HEK293 (cell line): ENCODE results near the gene VDR.

ENCODE experiments used
- BCL11A ChIP-seq: fragments of 450-650 bp; formaldehyde crosslinking; IDR thresholded peaks from 2 replicates; pipeline ENCODE4 v1.5.1; 2016; ENCODE audit warnings: low read depth, missing biosample characterization, missing genetic modification characterization
- FEZF1 ChIP-seq: fragments of 450-650 bp; formaldehyde crosslinking; IDR thresholded peaks from 2 replicates; pipeline ENCODE4 v1.5.1; 2016; ENCODE audit warnings: missing biosample characterization, missing genetic modification characterization
- GLI4 ChIP-seq: fragments of 450-650 bp; formaldehyde crosslinking; IDR thresholded peaks from 2 replicates; pipeline ENCODE4 v1.5.1; 2016; ENCODE audit warnings: missing biosample characterization, missing genetic modification characterization
- HOXD13 ChIP-seq: sonication (generic); formaldehyde crosslinking; IDR thresholded peaks from 2 replicates; pipeline ENCODE4 v1.8.0; 2022; ENCODE audit warnings: missing genetic modification reagents, borderline replicate concordance
- KLF10 ChIP-seq: fragments of 450-650 bp; IDR thresholded peaks from 2 replicates; pipeline ENCODE4 v1.5.1; 2018; ENCODE audit warnings: missing biosample characterization, mild to moderate bottlenecking, missing genetic modification characterization
- KLF7 ChIP-seq: fragments of 450-650 bp; formaldehyde crosslinking; IDR thresholded peaks from 2 replicates; pipeline ENCODE4 v1.5.1; 2016; ENCODE audit warnings: missing biosample characterization, missing genetic modification characterization, borderline replicate concordance
- KLF9 ChIP-seq: fragments of 450-650 bp; formaldehyde crosslinking; IDR thresholded peaks from 2 replicates; pipeline ENCODE4 v1.5.1; 2016; ENCODE audit warnings: missing biosample characterization, missing genetic modification characterization, low read depth
- MEIS1 ChIP-seq: sonication (generic); formaldehyde crosslinking; IDR thresholded peaks from 2 replicates; pipeline ENCODE4 v1.8.1; 2022; ENCODE audit warnings: missing genetic modification reagents, mild to moderate bottlenecking, borderline replicate concordance
- PRDM4 ChIP-seq: fragments of 450-650 bp; formaldehyde crosslinking; IDR thresholded peaks from 2 replicates; pipeline ENCODE4 v1.5.1; 2017; ENCODE audit warnings: missing biosample characterization, missing genetic modification characterization
- SCRT2 ChIP-seq: fragments of 450-650 bp; formaldehyde crosslinking; IDR thresholded peaks from 2 replicates; pipeline ENCODE4 v1.5.1; 2016; ENCODE audit warnings: missing biosample characterization, missing genetic modification characterization
- SP7 ChIP-seq: fragments of 450-650 bp; formaldehyde crosslinking; IDR thresholded peaks from 2 replicates; pipeline ENCODE4 v1.5.1; 2016; ENCODE audit warnings: missing biosample characterization, missing genetic modification characterization
- ZBTB48 ChIP-seq: fragments of 450-650 bp; formaldehyde crosslinking; IDR thresholded peaks from 2 replicates; pipeline ENCODE4 v1.5.1; 2016; ENCODE audit warnings: missing biosample characterization, missing genetic modification characterization
- ZBTB7A ChIP-seq: fragments of 450-650 bp; formaldehyde crosslinking; IDR thresholded peaks from 2 replicates; pipeline ENCODE4 v1.5.1; 2016; ENCODE audit warnings: low read depth, missing biosample characterization, missing genetic modification characterization
- ZBTB8A ChIP-seq: fragments of 450-650 bp; formaldehyde crosslinking; IDR thresholded peaks from 2 replicates; pipeline ENCODE4 v1.5.1; 2016; ENCODE audit warnings: missing biosample characterization, missing genetic modification characterization
- ZNF132 ChIP-seq: fragments of 450-650 bp; formaldehyde crosslinking; IDR thresholded peaks from 2 replicates; pipeline ENCODE4 v1.5.1; 2017; ENCODE audit warnings: missing biosample characterization, missing genetic modification characterization, borderline replicate concordance
- ZNF133 ChIP-seq: fragments of 450-650 bp; formaldehyde crosslinking; IDR thresholded peaks from 2 replicates; pipeline ENCODE4 v1.5.1; 2016; ENCODE audit warnings: missing biosample characterization, missing genetic modification characterization
- ZNF174 ChIP-seq: fragments of 450-650 bp; formaldehyde crosslinking; IDR thresholded peaks from 2 replicates; pipeline ENCODE4 v1.5.0; 2017; ENCODE audit warnings: missing biosample characterization, mild to moderate bottlenecking, missing genetic modification characterization
- ZNF214 ChIP-seq: fragments of 450-650 bp; formaldehyde crosslinking; IDR thresholded peaks from 2 replicates; pipeline ENCODE4 v1.5.1; 2017; ENCODE audit warnings: missing biosample characterization, mild to moderate bottlenecking, missing genetic modification characterization, borderline replicate concordance
- ZNF221 ChIP-seq: fragments of 450-650 bp; formaldehyde crosslinking; IDR thresholded peaks from 2 replicates; pipeline ENCODE4 v1.5.1; 2017; ENCODE audit warnings: missing biosample characterization, missing genetic modification characterization, borderline replicate concordance
- ZNF26 ChIP-seq: fragments of 450-650 bp; formaldehyde crosslinking; IDR thresholded peaks from 2 replicates; pipeline ENCODE4 v1.5.1; 2016; ENCODE audit warnings: missing biosample characterization, missing genetic modification characterization
- ZNF280C ChIP-seq: fragments of 450-650 bp; formaldehyde crosslinking; IDR thresholded peaks from 2 replicates; pipeline ENCODE4 v1.5.1; 2016; ENCODE audit warnings: missing biosample characterization, missing genetic modification characterization
- ZNF302 ChIP-seq: fragments of 450-650 bp; formaldehyde crosslinking; IDR thresholded peaks from 2 replicates; pipeline ENCODE4 v1.5.1; 2016; ENCODE audit warnings: missing biosample characterization, missing genetic modification characterization, low read depth
- ZNF362 ChIP-seq: fragments of 450-650 bp; formaldehyde crosslinking; IDR thresholded peaks from 2 replicates; pipeline ENCODE4 v1.5.1; 2016; ENCODE audit warnings: missing biosample characterization, missing genetic modification characterization
- ZNF426 ChIP-seq: fragments of 450-650 bp; formaldehyde crosslinking; IDR thresholded peaks from 2 replicates; pipeline ENCODE4 v1.5.1; 2017; ENCODE audit warnings: missing biosample characterization, missing genetic modification characterization, mild to moderate bottlenecking, inconsistent platforms, moderate library complexity
- ZNF501 ChIP-seq: fragments of 450-650 bp; formaldehyde crosslinking; IDR thresholded peaks from 2 replicates; pipeline ENCODE4 v1.5.1; 2016; ENCODE audit warnings: missing biosample characterization, missing genetic modification characterization
- ZNF514 ChIP-seq: fragments of 450-650 bp; formaldehyde crosslinking; IDR thresholded peaks from 2 replicates; pipeline ENCODE4 v1.5.1; 2016; ENCODE audit warnings: missing biosample characterization, missing genetic modification characterization
- ZNF548 ChIP-seq: fragments of 450-650 bp; formaldehyde crosslinking; IDR thresholded peaks from 2 replicates; pipeline ENCODE4 v1.5.1; 2016; ENCODE audit warnings: missing biosample characterization, missing genetic modification characterization
- ZNF561 ChIP-seq: fragments of 450-650 bp; IDR thresholded peaks from 2 replicates; pipeline ENCODE4 v1.5.1; 2018; ENCODE audit warnings: missing biosample characterization, missing genetic modification characterization, borderline replicate concordance
- ZNF626 ChIP-seq: fragments of 450-650 bp; sonication (Bioruptor Pico); formaldehyde crosslinking; IDR thresholded peaks from 2 replicates; pipeline ENCODE4 v1.5.1; 2018; ENCODE audit warnings: missing biosample characterization, missing genetic modification characterization, inconsistent platforms
- ZNF664 ChIP-seq: fragments of 450-650 bp; formaldehyde crosslinking; IDR thresholded peaks from 2 replicates; pipeline ENCODE4 v1.5.1; 2016; ENCODE audit warnings: missing biosample characterization, missing genetic modification characterization
- ZNF747 ChIP-seq: fragments of 450-650 bp; formaldehyde crosslinking; IDR thresholded peaks from 2 replicates; pipeline ENCODE4 v1.5.1; 2016; ENCODE audit warnings: missing biosample characterization, missing genetic modification characterization
- ZNF837 ChIP-seq: fragments of 450-650 bp; formaldehyde crosslinking; IDR thresholded peaks from 2 replicates; pipeline ENCODE4 v1.5.1; 2016; ENCODE audit warnings: missing biosample characterization, missing genetic modification characterization
- ZSCAN23 ChIP-seq: fragments of 450-650 bp; formaldehyde crosslinking; IDR thresholded peaks from 2 replicates; pipeline ENCODE4 v1.5.1; 2016; ENCODE audit warnings: missing biosample characterization, missing genetic modification characterization
- TF ChIP-seq, protein P1 (sequence below): sonication (generic); formaldehyde crosslinking; IDR thresholded peaks from 2 replicates; pipeline ENCODE4 v1.8.1; 2022; ENCODE audit warnings: mild to moderate bottlenecking, moderate library complexity, missing genetic modification reagents

The VDR gene

GRCh38 chr12:47903927-47904712 lies 674 bp downstream of the VDR start (continued):
- no peak for TF ChIP-seq ZNF302
- TF ChIP-seq ZNF501 (tag by site-specific recombination): no peak
- TF ChIP-seq ZNF280C: no peak
- TF ChIP-seq HOXD13: no peak
- no peak for TF ChIP-seq ZBTB7A (tag by site-specific recombination)
- TF ChIP-seq SP7: no peak
- TF ChIP-seq ZNF214 (tag by site-specific recombination): no peak
- TF ChIP-seq ZNF133 (tag by site-specific recombination): no peak
- TF ChIP-seq MEIS1 (CRISPR knock-in tag): no peak
- no peak for TF ChIP-seq ZNF221 (tag by site-specific recombination)
- no peak for TF ChIP-seq ZNF174
- no peak for TF ChIP-seq ZNF664 (tag by site-specific recombination)
- TF ChIP-seq ZNF132 (tag by site-specific recombination): no peak
- no peak for TF ChIP-seq SCRT2 (tag by site-specific recombination)
- peak; percentile 27; the same call in 1 of the 2 replicates for TF ChIP-seq ZBTB48
- no peak for TF ChIP-seq FEZF1 (tag by site-specific recombination)
- no peak for TF ChIP-seq ZNF561 (tag by site-specific recombination)
- TF ChIP-seq ZBTB8A (tag by site-specific recombination): no peak; the same call in 1 of the 2 replicates
- TF ChIP-seq ZNF426 (tag by site-specific recombination): no peak
- no peak for TF ChIP-seq ZNF26
- no peak for TF ChIP-seq GLI4 (tag by site-specific recombination)
- peak; percentile 99 for TF ChIP-seq ZNF362 (tag by site-specific recombination)
- no peak for TF ChIP-seq ZSCAN23 (tag by site-specific recombination)
- no peak for TF ChIP-seq ZNF837 (tag by site-specific recombination)
- no peak for TF ChIP-seq KLF7
- TF ChIP-seq PRDM4 (tag by site-specific recombination): no peak
- TF ChIP-seq ZNF548 (tag by site-specific recombination): no peak
- no peak for TF ChIP-seq ZNF747
- TF ChIP-seq, protein P1, sequence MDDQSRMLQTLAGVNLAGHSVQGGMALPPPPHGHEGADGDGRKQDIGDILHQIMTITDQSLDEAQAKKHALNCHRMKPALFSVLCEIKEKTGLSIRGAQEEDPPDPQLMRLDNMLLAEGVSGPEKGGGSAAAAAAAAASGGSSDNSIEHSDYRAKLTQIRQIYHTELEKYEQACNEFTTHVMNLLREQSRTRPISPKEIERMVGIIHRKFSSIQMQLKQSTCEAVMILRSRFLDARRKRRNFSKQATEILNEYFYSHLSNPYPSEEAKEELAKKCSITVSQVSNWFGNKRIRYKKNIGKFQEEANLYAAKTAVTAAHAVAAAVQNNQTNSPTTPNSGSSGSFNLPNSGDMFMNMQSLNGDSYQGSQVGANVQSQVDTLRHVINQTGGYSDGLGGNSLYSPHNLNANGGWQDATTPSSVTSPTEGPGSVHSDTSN (CRISPR knock-in tag): no peak
- TF ChIP-seq ZNF626: no peak
- TF ChIP-seq ZNF514: no peak
- TF ChIP-seq BCL11A (tag by site-specific recombination): no peak
- no peak for TF ChIP-seq KLF10 (tag by site-specific recombination)
- TF ChIP-seq KLF9 (tag by site-specific recombination): no peak
